ENCODE results near the gene CNTN5.

- no peak for TF ChIP-seq CTCF (IDR thresholded peaks at IDR 0.05; ENCODE audit: poor library complexity)
- TF ChIP-seq EZH2 (IDR thresholded peaks at IDR 0.05; ENCODE audit: borderline replicate concordance) = no peak
- TF ChIP-seq EZH2phosphoT487 (IDR thresholded peaks at IDR 0.05; ENCODE audit: low read depth, severe bottlenecking, unreplicated experiment) = no peak
These were observed 775.2 kb downstream of the CNTN5 start for GRCh38 chr11:99795999-99796398.

All from hepatocyte (in vitro differentiated cells).